COLO668 (cell line): ENCODE results near the gene SERPINE1.

Source experiments
- DNase-seq: peaks from one replicate; lab custom pipeline; 2025; ENCODE audit not compliant: unreplicated experiment; lab: John Stamatoyannopoulos, UW

SERPINE1 gene

GRCh38 chr7:101186194-101186593 is 59.3 kb downstream of the SERPINE1 start:
- no peak for DNase-seq

- DNase-seq: no peak
Observed at GRCh38 chr7:101186844-101187428, 60.0 kb downstream of the SERPINE1 start.
